ENCODE results near the gene SECISBP2. TPM values are rescaled to one million over a fixed set of nuclear protein-coding genes. Genes with fewer than 3 reads are reported as not detected.

SECISBP2 gene
- total and polyA plus RNA-seq, 2 donors from 2014 or later: 27.0 to 59.8 TPM

DNA sequence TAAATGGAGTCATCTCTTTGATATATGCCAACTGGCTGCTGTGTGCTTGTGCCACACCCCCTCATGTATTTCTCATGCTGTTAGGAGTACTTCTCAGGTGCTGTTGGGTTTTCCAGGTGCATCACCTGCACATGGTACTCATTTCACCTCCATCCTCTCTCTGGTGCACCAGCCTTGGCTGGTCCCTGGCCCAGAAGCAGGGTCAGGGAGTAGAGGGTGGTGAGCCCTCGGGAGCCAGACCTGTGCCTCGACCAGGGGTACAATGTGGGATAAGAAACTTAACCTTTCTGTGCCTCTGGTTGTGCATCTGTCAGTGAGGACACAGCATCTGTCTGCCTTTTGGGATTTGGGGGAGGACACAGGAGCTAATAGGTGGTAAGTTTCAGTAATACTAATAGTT is 38.5 kb downstream of the SECISBP2 start:
- no peaks in the 10 kb centered on the region for H3K4me1 ChIP-seq (ENCODE audit: control insufficient read depth in 2 of 3, insufficient read depth in 2 of 3, low read depth in 1 of 3, low read length in 3 of 3)
- H3K27me3 ChIP-seq (ENCODE audit: control insufficient read depth, insufficient read depth, low read length): no peaks in the 10 kb centered on the region
- DNase-seq (no peak), FAIRE-seq (no peak)
- TF ChIP-seq, protein P1, sequence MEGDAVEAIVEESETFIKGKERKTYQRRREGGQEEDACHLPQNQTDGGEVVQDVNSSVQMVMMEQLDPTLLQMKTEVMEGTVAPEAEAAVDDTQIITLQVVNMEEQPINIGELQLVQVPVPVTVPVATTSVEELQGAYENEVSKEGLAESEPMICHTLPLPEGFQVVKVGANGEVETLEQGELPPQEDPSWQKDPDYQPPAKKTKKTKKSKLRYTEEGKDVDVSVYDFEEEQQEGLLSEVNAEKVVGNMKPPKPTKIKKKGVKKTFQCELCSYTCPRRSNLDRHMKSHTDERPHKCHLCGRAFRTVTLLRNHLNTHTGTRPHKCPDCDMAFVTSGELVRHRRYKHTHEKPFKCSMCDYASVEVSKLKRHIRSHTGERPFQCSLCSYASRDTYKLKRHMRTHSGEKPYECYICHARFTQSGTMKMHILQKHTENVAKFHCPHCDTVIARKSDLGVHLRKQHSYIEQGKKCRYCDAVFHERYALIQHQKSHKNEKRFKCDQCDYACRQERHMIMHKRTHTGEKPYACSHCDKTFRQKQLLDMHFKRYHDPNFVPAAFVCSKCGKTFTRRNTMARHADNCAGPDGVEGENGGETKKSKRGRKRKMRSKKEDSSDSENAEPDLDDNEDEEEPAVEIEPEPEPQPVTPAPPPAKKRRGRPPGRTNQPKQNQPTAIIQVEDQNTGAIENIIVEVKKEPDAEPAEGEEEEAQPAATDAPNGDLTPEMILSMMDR (IDR thresholded peaks at IDR 0.05; ENCODE audit: borderline replicate concordance, extremely low read depth, insufficient read depth): no peak
- H3K9ac ChIP-seq (ENCODE audit: low read length in 3 of 3): no peak overlapping the region
- no peak overlapping the region for H3K27ac ChIP-seq (ENCODE audit: low read depth in 2 of 2, low read length in 2 of 2)
- peaks cover 7 to 71% (median 70%) of the 10 kb centered on the region in 3 donors for H3K36me3 ChIP-seq (ENCODE audit: control insufficient read depth in 2 of 3, insufficient read depth in 3 of 3, low read length in 3 of 3)
- no peak overlapping the region for H3K4me3 ChIP-seq (ENCODE audit: low read length in 3 of 3)
- no peaks in the 10 kb centered on the region for H3K9me3 ChIP-seq (ENCODE audit: control insufficient read depth in 2 of 3, insufficient read depth in 1 of 3, low read length in 3 of 3)
- intact Hi-C loops (cut with DNase I): no loop called here

DNA sequence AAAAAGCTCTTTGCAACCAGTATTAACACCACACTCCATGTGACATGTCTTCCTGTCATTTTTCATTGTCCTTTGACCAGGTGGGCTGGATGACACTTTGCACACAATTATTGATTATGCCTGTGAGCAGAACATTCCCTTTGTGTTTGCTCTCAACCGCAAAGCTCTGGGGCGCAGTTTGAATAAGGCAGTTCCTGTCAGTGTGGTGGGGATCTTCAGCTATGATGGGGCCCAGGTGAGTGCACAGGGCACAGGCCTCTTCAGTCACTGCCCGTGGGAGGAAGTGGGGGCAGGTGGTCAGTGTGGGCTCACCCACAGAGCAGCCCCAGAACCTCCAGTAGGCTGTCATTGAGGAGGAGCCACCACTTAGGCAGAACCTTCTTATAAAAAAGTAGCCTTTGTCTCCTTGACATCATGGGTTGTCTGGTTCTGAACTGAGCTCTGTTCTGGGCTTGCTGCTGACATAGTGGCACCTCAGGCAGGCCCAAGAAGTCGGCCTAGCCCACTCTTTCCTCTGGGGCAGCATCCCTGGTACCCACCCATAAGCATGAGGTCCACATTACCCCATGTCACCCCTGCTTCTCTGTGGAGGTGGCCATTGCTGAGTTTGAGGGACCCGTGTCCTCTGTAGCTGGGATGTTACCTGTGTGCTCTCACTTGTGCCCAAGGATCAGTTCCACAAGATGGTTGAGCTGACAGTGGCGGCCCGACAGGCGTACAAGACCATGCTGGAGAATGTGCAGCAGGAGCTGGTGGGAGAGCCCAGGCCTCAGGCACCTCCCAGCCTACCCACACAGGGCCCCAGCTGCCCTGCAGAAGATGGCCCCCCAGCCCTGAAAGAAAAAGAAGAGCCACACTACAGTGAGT is 39.3 kb downstream of the SECISBP2 start:
- no peak overlapping the region for H3K27ac ChIP-seq (ENCODE audit: low read depth in 2 of 2, low read length in 2 of 2)
- H3K9ac ChIP-seq (ENCODE audit: low read length in 3 of 3): no peak overlapping the region
- H3K4me3 ChIP-seq (ENCODE audit: low read length in 3 of 3): no peak overlapping the region
- no peaks in the 10 kb centered on the region for H3K4me1 ChIP-seq (ENCODE audit: control insufficient read depth in 2 of 3, insufficient read depth in 2 of 3, low read depth in 1 of 3, low read length in 3 of 3)
- DNase-seq: no peak
- no peak for FAIRE-seq
- H3K27me3 ChIP-seq (ENCODE audit: control insufficient read depth, insufficient read depth, low read length): no peaks in the 10 kb centered on the region
- TF ChIP-seq, protein P1 (IDR thresholded peaks at IDR 0.05; ENCODE audit: borderline replicate concordance, extremely low read depth, insufficient read depth): no peak
- no peaks in the 10 kb centered on the region for H3K9me3 ChIP-seq (ENCODE audit: control insufficient read depth in 2 of 3, insufficient read depth in 1 of 3, low read length in 3 of 3)
- peaks cover 4 to 71% (median 70%) of the 10 kb centered on the region in 3 donors for H3K36me3 ChIP-seq (ENCODE audit: control insufficient read depth in 2 of 3, insufficient read depth in 3 of 3, low read length in 3 of 3)
- intact Hi-C loops (cut with DNase I): no loop called here

DNA sequence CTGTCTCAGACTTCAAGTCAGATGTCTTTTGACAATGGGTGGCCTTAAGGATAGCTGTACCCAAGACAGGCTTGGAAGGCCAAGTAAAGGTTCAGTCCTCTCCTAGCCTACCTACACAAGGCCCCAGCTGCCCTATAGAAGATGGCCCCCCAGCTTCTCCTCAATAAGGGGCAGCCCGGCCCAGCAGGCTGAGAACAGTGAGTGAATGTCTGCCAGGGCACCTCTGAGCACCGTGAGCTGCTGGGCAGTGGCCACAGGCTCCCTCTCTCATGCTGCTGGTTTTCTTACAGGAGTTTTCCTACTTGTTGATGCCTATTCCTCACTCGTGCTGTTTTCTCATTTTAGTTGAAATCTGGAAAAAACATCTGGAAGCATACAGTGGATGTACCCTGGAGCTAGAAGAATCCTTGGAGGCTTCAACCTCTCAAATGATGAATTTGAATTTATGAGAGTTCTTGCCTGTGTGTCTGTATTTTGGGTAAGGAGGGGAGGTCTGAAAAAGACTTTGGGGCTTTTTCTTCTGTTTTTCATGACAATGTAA is 40.1 kb downstream of the SECISBP2 start:
- intact Hi-C loops (cut with DNase I): no loop called here
- DNase-seq (no peak), FAIRE-seq (no peak)
- Histone ChIP-seq H3K36me3 (ENCODE audit: control insufficient read depth in 2 of 3, insufficient read depth in 3 of 3, low read length in 3 of 3) (peaks cover 0 to 65% (median 63%) of the 10 kb centered on the region in 3 donors), H3K9me3 (ENCODE audit: control insufficient read depth in 2 of 3, insufficient read depth in 1 of 3, low read length in 3 of 3) (no peaks in the 10 kb centered on the region), H3K4me3 (ENCODE audit: low read length in 3 of 3) (no peak overlapping the region), H3K4me1 (ENCODE audit: control insufficient read depth in 2 of 3, insufficient read depth in 2 of 3, low read depth in 1 of 3, low read length in 3 of 3) (no peaks in the 10 kb centered on the region), H3K27ac (ENCODE audit: low read depth in 2 of 2, low read length in 2 of 2) (no peak overlapping the region), H3K9ac (ENCODE audit: low read length in 3 of 3) (no peak overlapping the region), H3K27me3 (ENCODE audit: control insufficient read depth, insufficient read depth, low read length) (no peaks in the 10 kb centered on the region)
- TF ChIP-seq, protein P1 (IDR thresholded peaks at IDR 0.05; ENCODE audit: borderline replicate concordance, extremely low read depth, insufficient read depth): no peak
